ENCODE data around the gene DENND6B. TPM values are rescaled to one million over a fixed set of nuclear protein-coding genes. Genes with fewer than 3 reads are reported as not detected.

The DENND6B gene
- total RNA-seq, 1 experiment from 2014 or later: 11.0 TPM

- DNase-seq (ENCODE audit: low read depth, low spot score): no peak
- Histone ChIP-seq H3K79me2 (ENCODE audit: insufficient read depth, low read length) (peaks cover 99% of the 10 kb centered on the region), H4K20me1 (ENCODE audit: insufficient read depth) (no peaks in the 10 kb centered on the region), H3K9me3 (ENCODE audit: control insufficient read depth in 1 of 2, insufficient read depth in 1 of 2, low read depth in 1 of 2, low read length in 2 of 2) (no peaks in the 10 kb centered on the region), H3K4me2 (ENCODE audit: low read length) (peak overlapping the region; percentile 98), H2AFZ (ENCODE audit: low read depth, low read length, poor library complexity, severe bottlenecking) (no peak overlapping the region), H3K4me1 (ENCODE audit: control insufficient read depth in 1 of 2, insufficient read depth in 2 of 2, low read length in 2 of 2) (peaks cover 68 to 95% of the 10 kb centered on the region in 2 experiments), H3K9ac (ENCODE audit: low read length) (peak overlapping the region; percentile 96; the same call in 1 of the 2 replicates), H3K36me3 (ENCODE audit: control insufficient read depth in 1 of 2, insufficient read depth in 2 of 2, low read length in 2 of 2) (0 out of 4 replicates have a peak, but pooled peaks cover 0 to 2% of the 10 kb centered on the region in 2 experiments), H3K27ac (ENCODE audit: low read depth, low read length) (peak overlapping the region; percentile 99; the same call in 1 of the 2 replicates), H3K9me2 (ENCODE audit: insufficient read depth) (no peaks in the 10 kb centered on the region), H3K4me3 (replicated peaks in 1 of 2; ENCODE audit: low read depth in 1 of 2, low read length in 2 of 2) (no peak overlapping the region), H3K27me3 (ENCODE audit: insufficient read depth, low read length) (no peaks in the 10 kb centered on the region)
- BruUV-seq (replicated peaks): no TSS peak
- intact Hi-C loops (cut with micrococcal nuclease): no loop called here
- no peak for TF ChIP-seq EZH2 (IDR thresholded peaks at IDR 0.05)
- TF ChIP-seq EGR1 (IDR thresholded peaks at IDR 0.05; ENCODE audit: low read depth): no peak
- no peak for TF ChIP-seq ZFX (IDR thresholded peaks at IDR 0.05)
- no peak for TF ChIP-seq POLR2A (IDR thresholded peaks at IDR 0.05; ENCODE audit: borderline replicate concordance, extremely low read depth, insufficient read depth, insufficient read length)
- no peak for TF ChIP-seq ZNF274 (IDR thresholded peaks at IDR 0.05; ENCODE audit: low read depth, low read length)
- no peak for TF ChIP-seq POLR2AphosphoS5 (IDR thresholded peaks at IDR 0.05; ENCODE audit: low read depth, low read length)
- no peak for TF ChIP-seq FOSL1 (IDR thresholded peaks at IDR 0.05; ENCODE audit: low read depth)
- TF ChIP-seq REST (IDR thresholded peaks at IDR 0.05; ENCODE audit: low read depth): no peak
- no peak for TF ChIP-seq ATF3 (IDR thresholded peaks at IDR 0.05)
- TF ChIP-seq JUND (IDR thresholded peaks at IDR 0.05): no peak
- TF ChIP-seq SRF (IDR thresholded peaks at IDR 0.05; ENCODE audit: low read depth): no peak
- TF ChIP-seq RAD21 (IDR thresholded peaks at IDR 0.05; ENCODE audit: low read depth): no peak
- TF ChIP-seq MAX (IDR thresholded peaks at IDR 0.05): no peak
- TF ChIP-seq CBX3 (IDR thresholded peaks at IDR 0.05; ENCODE audit: low read depth): no peak
- no peak for TF ChIP-seq EZH2phosphoT487 (IDR thresholded peaks at IDR 0.05; ENCODE audit: borderline replicate concordance)
- TF ChIP-seq ELF1 (IDR thresholded peaks at IDR 0.05; ENCODE audit: borderline replicate concordance, low read depth): no peak
- no peak for TF ChIP-seq YY1 (IDR thresholded peaks at IDR 0.05; ENCODE audit: extremely low read depth, insufficient replicate concordance, low read depth, low read length)
- TF ChIP-seq CEBPB (IDR thresholded peaks at IDR 0.05; ENCODE audit: low read depth): no peak
- no peak for TF ChIP-seq ZBTB33 (IDR thresholded peaks at IDR 0.05; ENCODE audit: extremely low read depth, insufficient replicate concordance, low read length)
- no peak for ATAC-seq
- POLR2A ChIA-PET: no interaction called here
- RAD21 ChIA-PET (ENCODE audit: low non-redundant PET in 1 of 2, low total read pairs in 2 of 2, uncharacterized antibody in 2 of 2, unreplicated experiment in 2 of 2): interaction anchor here in 1 of 2 experiments (0.7 kb wide), 1 partner anchor 26 kb away, joined by 3 read pairs; no protein-coding TSS in a partner anchor
- CTCF ChIA-PET: no interaction called here
These were observed 25.2 kb downstream of the DENND6B start for GRCh38 chr22:50301581-50301991.
